CD4-positive, alpha-beta memory T cell (primary cell): ENCODE measurements around the gene ULBP3. TPM values are rescaled to one million over a fixed set of nuclear protein-coding genes. Genes with fewer than 3 reads are reported as not detected.

Experiments used
- CTCF ChIA-PET: fragments of 350-600 bp; sonication (Branson Sonifier 250); formaldehyde crosslinking; loops from one replicate; lab custom pipeline; 2021; ENCODE audit warnings: inconsistent platforms; ENCODE audit not compliant: partially characterized antibody; lab: Charles Lee
- POLR2A ChIA-PET: fragments of 350-600 bp; sonication (Branson Sonifier 250); formaldehyde crosslinking; loops from one replicate; lab custom pipeline; 2021; ENCODE audit not compliant: partially characterized antibody; lab: Charles Lee
- DNase-seq, 5 donors: peaks; one replicate each; pipeline versions ENCODE4 v3.0.0 to v3.0.0-alpha.2; 2020 to 2022; ENCODE audit warnings: mixed read lengths in 1 of 5
- H3K27ac ChIP-seq: one replicate; pipeline ENCODE4 v1.7.0; 2013; ENCODE audit warnings: low read depth, low read length
- H3K27me3 ChIP-seq: 2 replicates; pipeline ENCODE4 v1.7.0; 2013; ENCODE audit warnings: mild to moderate bottlenecking, low read length, moderate library complexity; ENCODE audit not compliant: insufficient read depth
- H3K36me3 ChIP-seq: 2 replicates; pipeline ENCODE4 v1.7.0; 2013; ENCODE audit warnings: mild to moderate bottlenecking, low read length, moderate library complexity; ENCODE audit not compliant: insufficient read depth
- H3K4me1 ChIP-seq: 2 replicates; pipeline ENCODE4 v1.7.0; 2013; ENCODE audit warnings: mild to moderate bottlenecking, low read length, moderate library complexity; ENCODE audit not compliant: insufficient read depth
- H3K4me3 ChIP-seq, 2 donors: one replicate each; pipeline ENCODE4 v1.7.0; 2013; ENCODE audit warnings: low read length in 2 of 2, mild to moderate bottlenecking in 1 of 2
- H3K9me3 ChIP-seq, 2 donors: one replicate each; pipeline ENCODE4 v1.7.0; 2013; ENCODE audit warnings: low read length in 2 of 2, control low read depth in 1 of 2; ENCODE audit not compliant: control insufficient read depth in 1 of 2
- H3K27ac Mint-ChIP-seq, 7 donors: one replicate each; pipeline ENCODE4 v1.8.0; 2020 to 2021; ENCODE audit warnings: mixed read lengths in 7 of 7, mild to moderate bottlenecking in 6 of 7, inconsistent platforms in 3 of 7, moderate library complexity in 3 of 7
- H3K27me3 Mint-ChIP-seq, 2 donors: one replicate each; pipeline ENCODE4 v1.8.0; 2020 to 2021; ENCODE audit warnings: mixed read lengths in 2 of 2
- H3K36me3 Mint-ChIP-seq, 2 donors: one replicate each; pipeline ENCODE4 v1.8.0; 2020 to 2021; ENCODE audit warnings: mixed read lengths in 2 of 2, inconsistent platforms in 1 of 2, mild to moderate bottlenecking in 1 of 2
- H3K4me1 Mint-ChIP-seq, 4 donors: one replicate each; pipeline ENCODE4 v1.8.0; 2020 to 2021; ENCODE audit warnings: mixed read lengths in 4 of 4, mild to moderate bottlenecking in 1 of 4
- H3K4me3 Mint-ChIP-seq, 8 donors: one replicate each; pipeline ENCODE4 v1.8.0; 2020 to 2021; ENCODE audit warnings: mixed read lengths in 8 of 8, mild to moderate bottlenecking in 7 of 8, moderate library complexity in 6 of 8, inconsistent platforms in 3 of 8
- H3K9me3 Mint-ChIP-seq, 8 donors: one replicate each; pipeline ENCODE4 v1.8.0; 2020 to 2021; ENCODE audit warnings: mixed read lengths in 8 of 8, mild to moderate bottlenecking in 5 of 8, inconsistent platforms in 3 of 8, moderate library complexity in 1 of 8
- intact Hi-C: fragments of 100-400 bp; cut with micrococcal nuclease; formaldehyde crosslinking; loops from one replicate; pipeline ENCODE4 v1.15.1; 2023
- polyA plus RNA-seq, 2 donors: library from polyadenylated mRNA; unstranded; fragments of 300-500 nt; fragmentation: Illumina TruSeq; gene quantifications; one replicate each; pipeline ENCODE4 v1.2.3, GENCODE V29; 2021
- total RNA-seq, 2 experiments: library from RNA; stranded (reverse); gene quantifications; one replicate each; pipeline ENCODE4 v1.2.3, GENCODE V29; 2021

ULBP3 gene
- total RNA-seq (under 1 TPM in 1 of 2 experiments, not detected in 1; 0.42 TPM), polyA plus RNA-seq (under 1 TPM; 0.48 to 0.96 TPM)

DNA sequence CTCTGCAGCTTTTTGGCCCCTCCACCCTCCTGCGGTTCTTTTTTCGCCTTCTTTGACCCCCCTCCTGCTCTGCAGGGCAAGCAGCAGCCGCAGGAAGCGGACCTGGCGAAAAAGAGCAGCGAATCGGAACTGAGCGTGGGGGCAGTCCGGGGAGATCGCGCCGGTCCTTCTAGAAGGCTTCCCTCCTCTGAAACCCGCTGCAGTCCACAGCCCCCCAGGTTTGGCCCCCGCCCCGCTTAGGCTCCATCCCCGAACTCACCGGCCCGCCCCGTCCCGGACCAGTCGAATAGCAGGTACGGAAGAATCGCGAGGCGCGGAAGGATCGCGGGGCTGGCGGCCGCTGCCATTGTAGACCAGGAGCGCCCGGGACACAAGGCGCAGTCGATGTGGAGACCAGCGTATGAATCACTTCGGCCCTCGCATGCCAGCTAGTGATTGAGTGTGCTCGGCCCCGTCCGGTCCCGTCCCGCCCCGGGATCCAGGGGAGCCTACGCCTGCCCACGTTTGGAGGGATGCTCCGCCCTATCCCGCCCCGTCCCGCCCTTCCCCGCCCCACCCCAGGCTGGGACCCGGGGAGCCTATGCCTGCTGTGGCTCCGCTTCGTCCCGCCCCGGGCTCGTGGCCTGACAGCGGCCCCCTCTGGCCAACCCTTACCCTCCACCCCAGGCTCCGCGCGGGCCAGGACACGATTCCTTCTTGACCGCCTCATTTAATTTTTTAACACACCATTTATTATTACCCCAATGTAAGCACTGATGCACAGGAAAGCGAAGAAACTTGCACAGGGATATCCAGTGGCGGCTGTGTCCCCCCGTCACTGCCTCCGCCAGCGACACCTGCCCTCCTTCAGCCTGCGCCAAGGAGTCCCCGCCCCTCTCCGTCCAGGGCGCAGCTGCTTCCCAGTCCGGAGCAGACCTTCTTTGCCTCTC is at the start of gene ULBP3:
Gene ULBP3, minus strand, starts transcription at position 402 of the 929 bp plus-strand sequence. Its CDS starts 55 bp downstream, at position 347.
- Histone ChIP-seq H3K36me3 (no peaks in the 10 kb centered on the region), H3K27me3 (no peaks in the 10 kb centered on the region), H3K9me3 (no peaks in the 10 kb centered on the region), H3K4me1 (peaks cover 18% of the 10 kb centered on the region), H3K27ac (peak within 1 kb of the TSS; percentile 22), H3K4me3 (peak within 1 kb of the TSS; percentile 65 to 79)
- H3K27ac Mint-ChIP-seq, result peak within 1 kb of the TSS; percentile 23 to 74 (median 61)
- H3K36me3 Mint-ChIP-seq, result peaks cover 0 to 15% of the 10 kb centered on the region in 2 donors
- H3K27me3 Mint-ChIP-seq, result peaks cover 0 to 5% of the 10 kb centered on the region in 2 donors
- intact Hi-C loops, result loop anchor here (2.0 kb wide), 1 partner anchor 64 kb away; no protein-coding TSS in a partner anchor
- ChIA-PET CTCF (interaction anchor here (1.4 to 7.6 kb wide), 2 partner anchors 11 to 15 kb away, joined by 5 to 56 read pairs; no protein-coding TSS in a partner anchor), POLR2A (interaction anchor here (1.1 kb wide), 1 partner anchor 11 kb away, joined by 3 read pairs; no protein-coding TSS in a partner anchor)
- peak; percentile 37 to 64 (median 52) for DNase-seq
- H3K9me3 Mint-ChIP-seq, result no peaks in the 10 kb centered on the region
- peak within 1 kb of the TSS; percentile 82 to 93 (median 90) for H3K4me3 Mint-ChIP-seq
- peaks cover 8 to 30% (median 18%) of the 10 kb centered on the region in 4 donors for H3K4me1 Mint-ChIP-seq

GRCh38 chr6:150118627-150119026 is 49.7 kb upstream of the ULBP3 start:
- H3K9me3 Mint-ChIP-seq, result peaks cover 0 to 3% (median 0%) of the 10 kb centered on the region in 8 donors
- intact Hi-C loops, result no loop called here
- no peak overlapping the region for H3K4me3 Mint-ChIP-seq
- no peak overlapping the region for H3K27ac Mint-ChIP-seq
- H3K4me1 ChIP-seq, result no peaks in the 10 kb centered on the region
- H3K36me3 Mint-ChIP-seq, result no peaks in the 10 kb centered on the region
- peaks cover 0 to 8% (median 5%) of the 10 kb centered on the region in 4 donors for H3K4me1 Mint-ChIP-seq
- no peaks in the 10 kb centered on the region for H3K9me3 ChIP-seq
- no peaks in the 10 kb centered on the region for H3K27me3 ChIP-seq
- no peak for DNase-seq
- H3K27me3 Mint-ChIP-seq, result peaks cover under 1 to 3% of the 10 kb centered on the region in 2 donors
- H3K4me3 ChIP-seq, result no peak overlapping the region
- H3K27ac ChIP-seq, result no peak overlapping the region
- H3K36me3 ChIP-seq, result no peaks in the 10 kb centered on the region
- POLR2A ChIA-PET, result no interaction called here
- CTCF ChIA-PET, result interaction anchor here (1.3 kb wide), 1 partner anchor 699 kb away, joined by 3 read pairs; no protein-coding TSS in a partner anchor

- Mint-ChIP-seq H3K4me3 (no peak overlapping the region), H3K36me3 (no peaks in the 10 kb centered on the region), H3K27ac (no peak overlapping the region), H3K4me1 (peaks cover 0 to 8% (median 5%) of the 10 kb centered on the region in 4 donors), H3K27me3 (peaks cover 0 to 3% of the 10 kb centered on the region in 2 donors), H3K9me3 (peaks cover 0 to 3% (median 0%) of the 10 kb centered on the region in 8 donors)
- no peak overlapping the region for H3K27ac ChIP-seq
- no peak for DNase-seq
- no peaks in the 10 kb centered on the region for H3K36me3 ChIP-seq
- intact Hi-C loops, result no loop called here
- H3K9me3 ChIP-seq, result no peaks in the 10 kb centered on the region
- H3K4me1 ChIP-seq, result no peaks in the 10 kb centered on the region
- H3K27me3 ChIP-seq, result no peaks in the 10 kb centered on the region
- CTCF ChIA-PET, result interaction anchor here (1.3 kb wide), 1 partner anchor 699 kb away, joined by 3 read pairs; no protein-coding TSS in a partner anchor
- no peak overlapping the region for H3K4me3 ChIP-seq
- POLR2A ChIA-PET, result no interaction called here
These were observed 49.3 kb upstream of the ULBP3 start for GRCh38 chr6:150118203-150118602.

- intact Hi-C loops, result no loop called here
- H3K36me3 Mint-ChIP-seq, result no peaks in the 10 kb centered on the region
- no peak overlapping the region for H3K27ac ChIP-seq
- ChIA-PET POLR2A (no interaction called here), CTCF (no interaction called here)
- H3K4me1 ChIP-seq, result no peaks in the 10 kb centered on the region
- H3K27me3 ChIP-seq, result no peaks in the 10 kb centered on the region
- no peaks in the 10 kb centered on the region for H3K36me3 ChIP-seq
- H3K4me3 ChIP-seq, result no peak overlapping the region
- peaks cover 0 to 2% of the 10 kb centered on the region in 2 donors for H3K27me3 Mint-ChIP-seq
- no peak for DNase-seq
- H3K4me3 Mint-ChIP-seq, result no peak overlapping the region
- H3K9me3 ChIP-seq, result no peaks in the 10 kb centered on the region
- peaks cover 0 to 8% (median 5%) of the 10 kb centered on the region in 4 donors for H3K4me1 Mint-ChIP-seq
- no peak overlapping the region for H3K27ac Mint-ChIP-seq
- peaks cover 0 to 3% (median 0%) of the 10 kb centered on the region in 8 donors for H3K9me3 Mint-ChIP-seq
These were observed 47.4 kb upstream of the ULBP3 start for GRCh38 chr6:150116200-150116800.

DNA sequence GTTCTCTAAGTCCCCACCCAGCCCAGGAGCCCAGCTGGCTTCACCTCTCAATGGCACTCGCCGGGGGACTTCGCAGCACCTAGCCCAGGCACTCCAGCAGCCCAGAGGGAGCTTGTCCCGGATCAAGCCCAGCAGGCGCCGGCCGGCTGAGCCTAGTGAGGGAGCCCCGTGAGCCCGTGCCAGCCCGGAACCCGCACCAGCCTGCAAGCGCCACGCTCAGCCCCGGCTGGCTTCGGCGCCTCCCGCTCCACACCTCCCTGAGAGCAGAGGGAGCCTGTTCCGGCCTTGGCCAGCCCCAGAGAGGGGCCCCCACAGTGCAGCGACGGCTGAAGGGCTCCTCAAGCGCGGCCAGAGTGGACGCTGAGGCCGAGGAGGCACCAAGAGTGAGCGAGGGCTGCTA is 46.8 kb upstream of the ULBP3 start:
- peaks cover 0 to 8% (median 5%) of the 10 kb centered on the region in 4 donors for H3K4me1 Mint-ChIP-seq
- no peaks in the 10 kb centered on the region for H3K36me3 Mint-ChIP-seq
- Histone ChIP-seq H3K27me3 (no peaks in the 10 kb centered on the region), H3K4me1 (no peaks in the 10 kb centered on the region), H3K4me3 (no peak overlapping the region), H3K36me3 (no peaks in the 10 kb centered on the region), H3K9me3 (no peaks in the 10 kb centered on the region), H3K27ac (no peak overlapping the region)
- H3K27ac Mint-ChIP-seq, result no peak overlapping the region
- H3K4me3 Mint-ChIP-seq, result no peak overlapping the region
- ChIA-PET POLR2A (no interaction called here), CTCF (no interaction called here)
- peaks cover 0 to 6% of the 10 kb centered on the region in 2 donors for H3K27me3 Mint-ChIP-seq
- peaks cover 0 to 3% (median 0%) of the 10 kb centered on the region in 8 donors for H3K9me3 Mint-ChIP-seq
- no peak for DNase-seq
- intact Hi-C loops, result no loop called here

DNA sequence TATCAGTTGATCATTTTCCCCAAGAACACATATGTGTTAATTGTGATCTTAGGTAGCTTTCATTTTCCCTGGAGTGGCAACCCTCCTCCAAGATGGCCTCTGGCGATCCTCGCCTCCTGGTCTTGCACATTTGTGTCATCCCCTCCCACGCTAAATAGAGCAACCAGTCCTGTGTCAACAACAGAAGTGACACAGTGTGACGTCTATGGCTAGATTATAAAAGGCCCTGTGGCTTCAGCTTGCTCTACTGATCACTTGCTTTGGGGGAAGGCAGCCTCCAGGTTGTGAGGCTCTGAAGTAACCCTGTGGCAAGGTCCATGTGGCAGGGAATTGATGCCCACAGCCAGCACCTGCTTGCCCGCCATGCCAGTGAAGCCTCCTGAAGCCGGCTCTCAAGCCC is 43.3 kb upstream of the ULBP3 start:
- Histone ChIP-seq H3K36me3 (no peaks in the 10 kb centered on the region), H3K4me3 (no peak overlapping the region), H3K4me1 (no peaks in the 10 kb centered on the region), H3K27me3 (no peaks in the 10 kb centered on the region), H3K27ac (no peak overlapping the region), H3K9me3 (no peaks in the 10 kb centered on the region)
- no peak for DNase-seq
- Mint-ChIP-seq H3K4me1 (no peaks in the 10 kb centered on the region), H3K27me3 (peaks cover 0 to 8% of the 10 kb centered on the region in 2 donors), H3K36me3 (no peaks in the 10 kb centered on the region), H3K9me3 (peaks cover 0 to 3% (median 0%) of the 10 kb centered on the region in 8 donors), H3K4me3 (no peak overlapping the region), H3K27ac (no peak overlapping the region)
- intact Hi-C loops, result no loop called here
- CTCF ChIA-PET, result no interaction called here
- POLR2A ChIA-PET, result no interaction called here
